Karpas-422 (cell line): ENCODE results near the gene ELK4. TPM values are rescaled to one million over a fixed set of nuclear protein-coding genes. Genes with fewer than 3 reads are reported as not detected.

Experiments used
- DNase-seq: peaks from one replicate; pipeline ENCODE4 v3.0.0-alpha.2; 2015
- H2AFZ ChIP-seq: fragments of 200-600 bp; sonication (generic); 2 replicates; pipeline ENCODE4 v1.6.1; 2014; ENCODE audit warnings: antibody characterized with exemption, low read length, mixed read lengths
- H3K27ac ChIP-seq: fragments of 200-600 bp; sonication (generic); 2 replicates; pipeline ENCODE4 v1.5.1; 2014; ENCODE audit warnings: mild to moderate bottlenecking, low read length, moderate library complexity
- H3K27me3 ChIP-seq: fragments of 200-600 bp; sonication (generic); 2 replicates; pipeline ENCODE4 v1.6.1; 2014; ENCODE audit warnings: low read length, mixed read lengths
- H3K36me3 ChIP-seq: fragments of 200-600 bp; sonication (generic); 2 replicates; pipeline ENCODE4 v1.6.1; 2014; ENCODE audit warnings: low read length, mixed read lengths; ENCODE audit not compliant: insufficient read depth
- H3K4me1 ChIP-seq: fragments of 200-600 bp; sonication (generic); 2 replicates; pipeline ENCODE4 v1.6.1; 2014; ENCODE audit warnings: mild to moderate bottlenecking, low read length, mixed read lengths
- H3K4me2 ChIP-seq: fragments of 200-600 bp; sonication (generic); 2 replicates; pipeline ENCODE4 v1.6.1; 2014; ENCODE audit warnings: low read length, low read depth, mild to moderate bottlenecking; ENCODE audit not compliant: poor library complexity, severe bottlenecking
- H3K4me3 ChIP-seq: fragments of 200-600 bp; sonication (generic); 2 replicates; pipeline ENCODE4 v1.5.1; 2014; ENCODE audit warnings: mild to moderate bottlenecking, antibody characterized with exemption, low read length, mixed read lengths
- H3K79me2 ChIP-seq: fragments of 200-600 bp; sonication (generic); 2 replicates; pipeline ENCODE4 v1.6.1; 2014; ENCODE audit warnings: mild to moderate bottlenecking, low read length, mixed read lengths
- H3K9ac ChIP-seq: fragments of 200-600 bp; sonication (generic); 2 replicates; pipeline ENCODE4 v1.6.0; 2014; ENCODE audit warnings: low read length
- H3K9me2 ChIP-seq: fragments of 200-600 bp; sonication (generic), shearing (Covaris generic); replicated peaks from 2 replicates; pipeline ENCODE4 v1.6.0; 2014; ENCODE audit warnings: mild to moderate bottlenecking, low read length, moderate library complexity; ENCODE audit not compliant: insufficient read depth
- H3K9me3 ChIP-seq: fragments of 300-700, 200-600 bp; sonication (generic); 2 replicates; pipeline ENCODE4 v1.6.1; 2014; ENCODE audit warnings: low read length, mixed read lengths
- H4K20me1 ChIP-seq: fragments of 200-600 bp; sonication (generic); 2 replicates; pipeline ENCODE4 v1.6.1; 2014; ENCODE audit warnings: mild to moderate bottlenecking, antibody characterized with exemption, low read length, low read depth; ENCODE audit not compliant: insufficient read depth
- total RNA-seq: library from RNA; depleted of rRNA; stranded (reverse); fragments of >200 nt; shearing (Covaris generic); gene quantifications from 2 replicates; pipeline ENCODE4 v1.2.3, GENCODE V29; 2014; ENCODE audit warnings: low replicate concordance

Gene ELK4
- total RNA-seq, 1 experiment from 2014 or later, result 57.3 TPM

DNA sequence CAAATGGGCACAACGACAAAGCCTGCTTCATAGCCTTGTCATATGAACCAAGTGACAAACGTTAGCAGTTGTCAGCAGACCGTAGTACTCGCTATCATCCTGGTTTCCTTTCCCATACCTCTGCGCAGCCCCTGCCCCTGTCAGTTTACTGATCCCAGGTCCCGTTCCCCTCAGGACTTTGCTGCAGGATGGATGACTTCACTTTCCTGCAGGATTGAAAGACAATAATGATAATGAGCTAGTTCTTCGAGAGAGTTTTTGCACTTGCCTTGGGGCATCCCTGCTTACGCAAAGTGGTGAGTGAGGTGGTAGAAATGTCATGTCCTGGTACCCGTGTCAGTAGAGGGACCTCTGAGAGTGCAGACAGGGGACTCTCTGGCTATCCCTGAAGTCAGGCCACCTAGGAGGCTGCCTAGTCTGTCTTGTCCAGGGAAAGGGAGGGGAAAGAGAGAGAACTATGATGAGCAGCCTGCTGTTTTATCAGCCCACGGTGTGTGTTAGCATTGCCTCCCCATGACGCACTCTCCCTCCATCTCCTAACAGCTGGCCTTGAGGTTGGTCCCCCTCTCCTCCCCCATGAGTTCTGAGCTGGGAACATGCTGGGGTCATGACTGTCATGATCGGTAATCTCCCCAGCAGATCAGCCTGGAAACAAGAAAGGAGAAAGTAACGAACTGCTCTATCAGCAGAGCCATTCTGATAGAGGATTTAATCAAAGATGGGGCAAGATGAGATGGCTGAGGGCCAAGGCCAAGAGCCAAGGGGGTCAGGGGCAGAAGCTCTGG is 53.7 kb downstream of the ELK4 start:
- Histone ChIP-seq H3K27me3 (no peaks in the 10 kb centered on the region), H3K27ac (no peak overlapping the region)

DNA sequence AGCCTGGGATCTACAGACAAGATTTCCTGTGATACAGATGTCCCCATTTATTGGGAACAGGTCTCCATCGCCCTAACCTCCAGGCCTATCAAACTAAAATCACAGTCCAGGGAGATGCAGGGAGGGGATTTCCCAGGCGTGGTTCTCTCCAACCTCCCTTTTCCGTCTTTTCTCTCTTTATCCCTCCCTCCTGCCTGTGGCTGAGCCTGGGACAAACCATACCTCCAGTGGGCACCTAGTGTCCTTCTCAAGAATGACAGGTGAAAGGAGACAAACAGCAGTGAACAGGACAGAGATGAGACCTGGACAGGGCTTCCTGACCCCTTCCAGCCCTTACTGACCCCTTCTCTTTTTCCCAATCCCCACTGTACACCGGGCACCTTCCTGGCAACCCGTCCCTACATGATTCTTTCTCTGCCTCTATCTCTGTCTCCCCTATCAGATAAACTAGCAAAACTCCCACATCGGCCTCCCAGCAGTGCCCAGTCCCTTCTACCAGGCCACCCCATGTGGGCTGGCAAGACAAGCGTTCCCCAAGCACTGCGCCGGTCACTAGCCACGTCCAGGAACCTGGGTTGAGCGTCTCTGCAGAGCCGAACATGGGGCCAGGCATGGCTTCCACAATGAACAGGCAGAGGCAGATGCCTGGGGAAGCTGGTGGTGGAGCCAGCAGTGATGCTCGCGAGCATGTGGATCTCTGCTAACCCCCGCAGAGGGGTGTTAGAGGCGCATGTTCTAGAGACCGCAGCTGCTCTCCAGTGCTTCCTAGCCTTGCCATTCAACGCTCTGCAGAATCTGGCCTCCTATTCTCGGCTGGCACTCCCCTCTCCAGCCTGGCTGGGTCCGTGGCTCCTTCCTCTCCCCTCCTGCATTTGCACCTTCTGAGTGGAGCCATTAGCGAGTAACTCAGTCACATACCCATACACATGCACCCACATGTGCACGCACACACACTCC is 54.7 kb downstream of the ELK4 start:
- no peak overlapping the region for H3K27ac ChIP-seq
- H3K9ac ChIP-seq, result no peak overlapping the region
- H3K9me2 ChIP-seq, result no peaks in the 10 kb centered on the region
- no peak overlapping the region for H2AFZ ChIP-seq
- no peak overlapping the region for H3K4me3 ChIP-seq
- no peak overlapping the region for H3K4me2 ChIP-seq
- H3K79me2 ChIP-seq, result no peaks in the 10 kb centered on the region
- no peak for DNase-seq
- no peaks in the 10 kb centered on the region for H4K20me1 ChIP-seq
- no peaks in the 10 kb centered on the region for H3K9me3 ChIP-seq
- no peaks in the 10 kb centered on the region for H3K27me3 ChIP-seq
- H3K4me1 ChIP-seq, result no peaks in the 10 kb centered on the region
- H3K36me3 ChIP-seq, result no peaks in the 10 kb centered on the region

More for the DNA sequence above, 53.7 kb downstream of the ELK4 start:
- Histone ChIP-seq H3K4me1 (no peaks in the 10 kb centered on the region), H3K9me3 (no peaks in the 10 kb centered on the region), H3K4me2 (no peak overlapping the region), H3K36me3 (no peaks in the 10 kb centered on the region), H3K9me2 (no peaks in the 10 kb centered on the region), H3K4me3 (no peak overlapping the region), H3K9ac (no peak overlapping the region), H3K79me2 (no peaks in the 10 kb centered on the region), H2AFZ (no peak overlapping the region), H4K20me1 (no peaks in the 10 kb centered on the region)
- DNase-seq, result no peak

DNA sequence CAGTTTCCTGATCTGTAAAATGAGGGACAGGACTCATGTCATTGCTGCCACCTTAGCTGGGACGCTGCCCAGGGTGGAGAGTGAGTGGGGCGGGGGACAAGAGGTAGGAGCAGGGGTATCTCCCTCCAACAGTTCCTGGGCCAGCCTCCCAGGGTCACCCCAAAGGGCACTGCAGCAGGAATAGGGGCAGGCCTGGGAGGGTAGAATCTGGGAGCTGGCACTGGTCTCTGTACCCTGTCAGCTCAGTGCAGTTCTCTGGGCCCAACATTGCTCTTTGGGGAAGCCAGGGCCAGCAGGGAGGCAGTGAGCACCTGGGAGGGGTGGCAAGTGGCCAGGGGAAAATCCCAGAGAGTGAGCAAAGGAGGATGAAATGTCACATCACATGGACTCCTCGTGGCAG is 55.8 kb downstream of the ELK4 start:
- Histone ChIP-seq H3K9me2 (no peaks in the 10 kb centered on the region), H3K4me2 (no peak overlapping the region), H3K4me3 (no peak overlapping the region), H4K20me1 (no peaks in the 10 kb centered on the region), H3K27ac (no peak overlapping the region), H3K27me3 (no peaks in the 10 kb centered on the region), H3K9ac (no peak overlapping the region), H3K4me1 (no peaks in the 10 kb centered on the region), H3K9me3 (no peaks in the 10 kb centered on the region), H2AFZ (no peak overlapping the region), H3K36me3 (no peaks in the 10 kb centered on the region), H3K79me2 (no peaks in the 10 kb centered on the region)
- no peak for DNase-seq

DNA sequence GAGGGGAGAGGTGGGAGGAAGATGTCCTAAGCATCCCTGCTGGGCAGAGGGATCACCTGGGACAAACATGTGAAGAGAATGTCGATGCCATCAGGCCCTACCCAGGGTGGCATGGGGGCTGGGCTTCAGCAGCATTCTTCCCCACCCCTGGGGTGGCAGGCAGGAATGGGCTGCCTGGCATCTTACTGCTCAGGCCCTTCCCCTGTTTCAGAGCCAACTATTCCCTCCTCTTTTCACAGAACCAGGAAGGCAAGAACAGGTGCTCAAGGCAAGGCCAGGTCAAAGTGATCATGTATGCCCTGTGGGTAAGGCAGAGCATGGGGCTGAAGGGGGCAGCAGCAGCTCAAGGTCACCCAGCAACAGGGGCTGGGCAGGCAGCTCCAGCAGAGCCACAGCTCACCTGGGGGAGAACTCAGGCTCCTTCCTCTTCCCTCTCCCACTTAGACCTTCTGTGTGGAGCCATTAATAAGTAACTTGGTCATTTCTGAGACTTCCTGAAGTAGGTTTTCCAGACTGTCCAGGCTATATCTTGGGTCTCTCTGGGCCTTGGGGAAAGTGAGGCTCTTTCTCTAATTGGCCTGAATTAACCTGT is 56.4 kb downstream of the ELK4 start:
- no peak overlapping the region for H3K4me2 ChIP-seq
- H3K4me1 ChIP-seq, result no peaks in the 10 kb centered on the region
- no peaks in the 10 kb centered on the region for H3K9me2 ChIP-seq
- no peaks in the 10 kb centered on the region for H3K36me3 ChIP-seq
- H3K9ac ChIP-seq, result no peak overlapping the region
- no peaks in the 10 kb centered on the region for H3K79me2 ChIP-seq
- H3K27ac ChIP-seq, result no peak overlapping the region
- H3K9me3 ChIP-seq, result no peaks in the 10 kb centered on the region
- no peak overlapping the region for H3K4me3 ChIP-seq
- no peak overlapping the region for H2AFZ ChIP-seq
- DNase-seq, result no peak
- H3K27me3 ChIP-seq, result no peaks in the 10 kb centered on the region
- H4K20me1 ChIP-seq, result no peaks in the 10 kb centered on the region

DNA sequence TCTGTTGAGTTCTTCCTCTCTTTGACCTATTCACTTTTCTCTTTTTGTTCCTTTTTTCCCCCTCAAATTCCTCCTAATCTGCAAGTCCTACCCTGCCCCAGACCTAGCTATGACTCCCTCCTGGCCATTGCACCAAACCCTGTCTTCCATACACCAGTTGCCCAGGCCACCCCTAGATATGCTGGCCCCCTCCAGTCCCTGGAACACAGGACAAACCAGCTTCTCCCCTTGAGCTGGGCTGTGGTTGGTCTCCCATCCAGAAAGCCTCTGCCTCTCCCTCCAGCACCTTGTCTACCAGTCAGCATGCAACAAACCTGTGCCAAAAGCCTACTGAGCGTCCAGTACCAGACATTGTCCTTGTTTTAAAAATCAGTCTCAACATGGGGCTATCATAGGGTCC is 59.4 kb downstream of the ELK4 start:
- Histone ChIP-seq H3K4me1 (no peaks in the 10 kb centered on the region), H3K27ac (no peak overlapping the region), H3K4me2 (no peak overlapping the region), H3K9ac (no peak overlapping the region), H3K79me2 (no peaks in the 10 kb centered on the region), H4K20me1 (no peaks in the 10 kb centered on the region), H2AFZ (no peak overlapping the region), H3K36me3 (no peaks in the 10 kb centered on the region), H3K9me3 (no peaks in the 10 kb centered on the region), H3K4me3 (no peak overlapping the region), H3K27me3 (no peaks in the 10 kb centered on the region), H3K9me2 (no peaks in the 10 kb centered on the region)
- no peak for DNase-seq

DNA sequence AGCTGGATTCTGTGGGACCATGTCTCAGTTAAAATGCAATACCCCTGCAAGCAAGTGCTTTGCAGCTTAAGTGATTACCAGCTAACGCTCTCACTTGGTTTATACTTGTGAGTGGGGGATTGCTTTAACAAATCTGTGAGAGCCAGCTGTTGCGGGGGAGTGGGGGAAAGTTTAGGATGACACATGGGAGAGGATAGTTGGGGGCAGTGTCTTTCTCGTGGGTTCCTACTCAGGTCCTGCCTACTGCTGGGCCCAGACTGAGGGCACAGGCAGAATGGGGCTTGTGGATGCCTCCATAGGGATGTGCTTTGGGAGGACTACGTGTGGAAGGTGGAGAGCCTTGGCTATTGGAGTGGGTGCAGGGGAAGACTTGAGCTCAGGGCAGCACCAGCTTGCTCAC is 60.1 kb downstream of the ELK4 start:
- Histone ChIP-seq H3K27me3 (no peaks in the 10 kb centered on the region), H3K9me2 (no peaks in the 10 kb centered on the region), H3K27ac (no peak overlapping the region), H3K9ac (no peak overlapping the region), H3K36me3 (no peaks in the 10 kb centered on the region), H3K79me2 (no peaks in the 10 kb centered on the region), H3K4me3 (no peak overlapping the region), H2AFZ (no peak overlapping the region), H3K9me3 (no peaks in the 10 kb centered on the region), H3K4me2 (no peak overlapping the region), H3K4me1 (no peaks in the 10 kb centered on the region), H4K20me1 (no peaks in the 10 kb centered on the region)
- no peak for DNase-seq

DNA sequence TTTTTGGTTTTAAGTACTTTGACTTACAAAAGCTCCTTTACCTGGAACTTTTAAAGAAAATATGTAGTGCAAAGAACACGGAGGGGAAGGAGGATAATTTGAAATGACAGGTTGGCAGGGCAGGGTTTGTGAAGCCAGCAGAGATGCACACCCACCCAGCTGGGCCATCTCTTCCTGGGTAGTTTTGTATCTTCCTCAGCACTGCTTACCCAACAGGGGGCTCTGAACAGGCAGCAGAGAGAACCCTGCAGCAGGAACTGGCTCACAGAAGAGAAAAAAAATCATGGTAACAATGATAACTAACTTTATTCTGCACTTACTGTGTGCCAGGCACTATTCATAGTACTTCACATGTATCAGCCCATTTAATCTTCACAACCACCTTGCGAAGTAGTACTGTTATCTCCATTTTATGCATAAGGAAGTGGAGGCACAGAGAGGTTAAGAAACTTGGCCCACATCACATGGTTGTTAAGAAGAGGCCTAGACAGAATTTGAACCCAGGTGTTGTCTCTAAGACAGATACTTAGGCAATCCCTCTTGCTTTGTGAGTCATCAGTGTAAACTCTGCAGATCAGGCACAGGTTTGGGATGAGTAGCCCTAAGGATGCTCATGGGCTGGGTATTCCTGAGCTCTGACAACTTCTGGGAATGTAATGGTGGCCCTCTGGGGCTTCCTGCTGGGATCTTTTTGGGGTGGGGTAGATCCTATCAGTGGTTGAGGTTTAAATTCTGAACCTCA is 60.8 kb downstream of the ELK4 start:
- H4K20me1 ChIP-seq, result no peaks in the 10 kb centered on the region
- H3K27me3 ChIP-seq, result no peaks in the 10 kb centered on the region
- no peaks in the 10 kb centered on the region for H3K36me3 ChIP-seq
- no peak overlapping the region for H2AFZ ChIP-seq
- H3K27ac ChIP-seq, result no peak overlapping the region
- no peak for DNase-seq
- H3K9ac ChIP-seq, result no peak overlapping the region
- H3K4me1 ChIP-seq, result no peaks in the 10 kb centered on the region
- no peak overlapping the region for H3K4me3 ChIP-seq
- no peaks in the 10 kb centered on the region for H3K9me3 ChIP-seq
- H3K9me2 ChIP-seq, result no peaks in the 10 kb centered on the region
- H3K79me2 ChIP-seq, result no peaks in the 10 kb centered on the region
- no peak overlapping the region for H3K4me2 ChIP-seq

DNA sequence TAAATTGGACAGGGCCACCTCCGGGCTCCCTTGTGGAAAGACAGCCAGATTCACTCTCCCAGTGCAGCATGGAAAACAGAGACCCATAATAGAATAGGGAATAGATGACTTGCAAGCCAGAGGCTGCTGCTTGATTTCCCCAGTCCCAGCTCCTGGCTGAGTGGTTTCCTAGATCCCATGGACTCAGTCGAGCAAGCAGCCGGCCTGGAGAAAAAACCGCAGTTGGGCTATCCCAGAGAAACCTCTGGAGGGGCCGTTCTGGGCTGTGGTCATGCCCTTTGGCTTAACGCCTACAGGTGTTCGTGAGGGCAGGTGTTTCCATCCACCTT is 61.7 kb downstream of the ELK4 start:
- no peaks in the 10 kb centered on the region for H3K27me3 ChIP-seq
- H3K79me2 ChIP-seq, result no peaks in the 10 kb centered on the region
- no peaks in the 10 kb centered on the region for H4K20me1 ChIP-seq
- H3K4me3 ChIP-seq, result no peak overlapping the region
- no peaks in the 10 kb centered on the region for H3K36me3 ChIP-seq
- no peak for DNase-seq
- H3K9me3 ChIP-seq, result no peaks in the 10 kb centered on the region
- H3K4me2 ChIP-seq, result no peak overlapping the region
- H3K27ac ChIP-seq, result no peak overlapping the region
- no peak overlapping the region for H2AFZ ChIP-seq
- no peaks in the 10 kb centered on the region for H3K4me1 ChIP-seq
- H3K9me2 ChIP-seq, result no peaks in the 10 kb centered on the region
- no peak overlapping the region for H3K9ac ChIP-seq
